HG02870 (cell line): ENCODE results near the gene NTM.

Experiments
- ATAC-seq: cut with Tn5 transposase; IDR thresholded peaks from one replicate; pipeline ENCODE4 v1.9.1; 2021; ENCODE audit warnings: mild to moderate bottlenecking, moderate library complexity; ENCODE audit not compliant: unreplicated experiment

Gene NTM

DNA sequence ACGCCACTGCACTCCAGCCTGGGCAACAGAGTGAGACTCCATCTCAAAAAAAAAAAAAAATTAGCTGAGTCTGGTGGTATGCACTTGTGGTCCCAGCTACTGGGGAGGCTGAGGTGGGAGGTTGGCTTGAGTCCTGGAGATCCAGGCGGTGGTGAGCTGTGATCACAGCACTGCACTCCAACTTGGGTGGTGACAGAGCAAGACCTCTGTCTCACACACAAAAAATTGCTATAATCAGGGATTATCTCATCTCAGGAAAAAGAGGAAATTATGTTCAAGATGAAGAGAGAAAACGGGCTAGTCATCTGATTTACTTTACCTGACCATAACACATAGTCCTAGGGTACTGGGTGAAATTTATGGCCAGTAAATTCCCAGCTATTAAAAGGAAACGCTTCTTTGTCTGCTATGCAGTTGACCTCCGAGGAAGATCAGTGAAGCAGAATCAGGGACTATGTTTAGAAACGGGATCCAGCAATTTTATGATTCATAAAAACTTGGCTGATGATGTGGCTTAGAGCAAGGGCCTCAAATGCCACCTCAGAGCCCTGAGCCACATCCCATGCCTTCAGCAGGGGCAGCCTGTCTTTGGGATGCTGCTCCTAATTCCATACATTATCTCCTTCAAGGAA is 386.2 kb downstream of the NTM start:
- no peak for ATAC-seq

DNA sequence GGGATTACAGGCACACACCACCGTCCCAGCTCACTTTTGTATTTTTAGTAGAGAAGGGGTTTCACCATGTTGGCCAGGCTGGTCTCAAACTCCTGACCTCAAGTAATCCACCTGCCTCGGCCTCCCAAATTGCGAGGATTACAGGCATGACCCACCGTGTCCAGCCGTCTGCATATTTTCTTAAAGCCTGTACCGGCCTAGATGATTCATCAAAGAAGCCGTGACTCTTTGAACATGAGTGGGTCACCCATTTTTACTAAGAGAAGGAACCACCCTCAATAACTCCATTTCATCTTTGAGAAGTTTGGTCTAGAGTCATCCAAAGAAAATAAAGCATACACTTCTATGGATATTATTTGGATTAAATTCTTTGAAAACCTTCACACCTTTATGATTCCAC is 388.3 kb downstream of the NTM start:
- ATAC-seq = no peak

DNA sequence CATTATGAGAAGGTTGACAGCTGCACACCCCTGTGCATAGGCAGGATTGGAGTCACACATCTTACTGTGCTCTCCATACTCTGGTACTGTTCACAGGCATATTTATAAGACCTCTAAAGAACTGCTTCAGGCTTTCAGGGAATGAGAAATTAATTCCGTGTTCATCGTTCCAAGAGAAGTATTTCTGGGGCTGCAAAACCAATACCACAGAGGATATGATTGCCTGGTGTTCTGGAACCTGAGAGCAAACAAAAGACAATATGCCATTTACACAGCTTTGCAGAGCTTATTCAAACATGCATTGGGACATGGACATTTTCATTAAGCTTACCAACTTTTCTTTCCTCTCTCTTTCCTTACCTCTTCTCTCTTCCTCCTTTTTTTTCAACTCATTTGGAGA is 388.7 kb downstream of the NTM start:
- no peak for ATAC-seq

DNA sequence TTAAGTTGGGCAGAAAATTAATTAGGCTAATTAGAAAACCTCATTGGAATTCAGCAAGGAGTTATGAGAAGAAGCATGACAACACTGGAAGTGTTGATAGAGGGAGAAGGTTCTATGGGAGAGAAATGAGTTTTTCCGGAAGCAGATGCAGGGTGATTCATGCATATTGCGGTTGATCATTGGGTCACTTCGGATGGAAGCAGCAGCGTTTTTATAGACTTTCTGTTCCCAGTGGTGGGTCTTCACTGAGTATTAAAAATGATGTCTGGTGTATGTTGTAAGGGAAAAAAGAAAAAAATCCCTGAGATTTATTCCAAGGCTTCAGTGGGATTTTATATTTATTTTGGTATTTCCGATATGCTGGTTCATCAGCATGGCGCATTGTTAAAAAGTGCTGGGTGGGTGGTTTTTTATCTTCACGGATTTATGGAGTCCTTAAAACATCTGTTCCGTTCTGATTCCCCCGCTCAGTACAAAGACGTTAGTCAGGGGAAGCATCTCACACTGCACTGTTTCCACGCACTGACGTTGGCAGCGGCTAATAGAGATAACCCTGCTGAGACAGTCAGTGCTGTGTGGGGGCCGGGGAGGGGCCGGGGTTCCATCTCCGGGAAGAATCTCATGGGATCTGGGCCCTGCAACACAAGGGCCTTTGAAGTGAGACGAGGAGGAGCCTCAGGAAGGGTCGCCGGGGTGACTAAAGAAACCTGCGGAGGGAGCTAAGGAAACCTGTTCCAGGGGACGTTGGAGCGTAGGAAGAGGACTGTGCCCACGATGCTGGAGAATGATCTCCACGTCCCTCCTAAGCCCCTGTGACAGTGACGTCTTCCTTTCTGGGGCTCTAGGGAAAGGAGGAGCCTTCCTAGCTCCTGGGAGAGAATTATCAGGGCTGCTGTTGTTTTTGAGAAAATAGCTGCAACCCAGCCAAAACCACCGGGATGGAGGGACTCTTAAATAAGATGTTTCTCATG is 390.0 kb downstream of the NTM start:
- ATAC-seq = no peak

DNA sequence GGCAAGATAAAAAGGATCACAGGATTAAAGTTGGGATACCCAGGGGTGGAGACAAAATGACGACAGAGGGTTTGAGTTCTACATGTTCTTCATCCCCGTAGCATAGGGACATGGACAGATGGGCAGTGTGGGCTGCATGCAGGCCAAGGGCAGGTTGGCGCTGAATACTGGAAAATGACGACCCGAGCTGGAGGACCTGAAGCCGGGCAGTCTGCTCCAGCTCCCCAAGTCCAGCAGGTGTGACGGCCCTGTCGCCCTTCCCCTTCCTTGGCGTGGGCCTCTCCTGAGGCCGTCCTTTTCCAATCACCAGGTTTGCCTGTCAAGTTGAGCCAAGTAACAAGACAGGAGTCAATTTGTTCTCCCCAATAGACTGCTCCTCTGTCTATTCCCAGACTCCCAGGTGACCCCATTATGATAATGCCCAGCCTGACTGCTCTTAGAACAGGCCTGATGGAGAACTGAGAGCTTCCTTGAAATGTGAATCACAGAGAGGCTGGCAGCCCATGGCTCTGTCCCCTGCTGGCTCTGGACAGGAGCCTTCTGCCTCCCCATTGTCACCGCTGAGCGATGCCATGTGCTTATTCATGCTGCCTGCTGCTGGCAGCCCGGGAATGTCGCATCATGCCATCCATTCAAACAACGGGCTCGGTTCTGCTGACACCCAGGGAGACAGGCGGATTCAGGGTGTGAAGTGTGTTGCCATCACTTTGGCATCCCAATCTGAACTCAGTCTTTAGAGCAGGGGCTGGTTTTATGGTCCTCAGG is 392.1 kb downstream of the NTM start:
- no peak for ATAC-seq

DNA sequence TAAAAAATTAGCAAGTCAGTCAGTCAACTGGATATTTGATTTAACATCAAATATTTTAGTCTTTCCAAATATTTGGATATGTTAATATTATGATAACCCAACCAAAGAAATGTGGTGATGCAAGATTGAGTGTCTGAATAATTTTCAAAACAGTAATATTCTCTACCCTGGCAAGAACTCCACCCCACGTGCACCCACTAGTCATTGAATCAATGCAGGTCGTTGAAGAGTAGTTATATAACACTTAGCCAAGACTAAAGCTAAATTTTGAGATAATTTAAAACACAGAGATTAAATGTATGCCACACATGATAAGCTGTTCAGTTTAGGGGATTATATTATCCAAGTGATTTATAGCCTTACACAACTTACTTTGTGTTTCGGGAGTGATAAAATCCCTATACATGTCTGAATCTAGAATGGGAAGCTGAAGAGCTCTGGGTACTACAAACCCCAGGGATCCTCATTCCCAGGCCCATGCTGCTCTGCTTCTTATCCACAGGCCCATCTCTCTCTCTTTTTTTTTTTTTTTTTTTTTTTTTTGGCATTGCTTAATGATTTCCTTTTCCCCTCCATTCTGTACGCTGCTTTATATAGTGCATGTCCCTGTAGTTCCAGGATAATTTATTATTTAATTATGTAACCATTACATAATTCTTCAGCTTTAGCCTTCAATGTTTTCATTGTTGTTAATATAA is 392.9 kb downstream of the NTM start:
- no peak for ATAC-seq

DNA sequence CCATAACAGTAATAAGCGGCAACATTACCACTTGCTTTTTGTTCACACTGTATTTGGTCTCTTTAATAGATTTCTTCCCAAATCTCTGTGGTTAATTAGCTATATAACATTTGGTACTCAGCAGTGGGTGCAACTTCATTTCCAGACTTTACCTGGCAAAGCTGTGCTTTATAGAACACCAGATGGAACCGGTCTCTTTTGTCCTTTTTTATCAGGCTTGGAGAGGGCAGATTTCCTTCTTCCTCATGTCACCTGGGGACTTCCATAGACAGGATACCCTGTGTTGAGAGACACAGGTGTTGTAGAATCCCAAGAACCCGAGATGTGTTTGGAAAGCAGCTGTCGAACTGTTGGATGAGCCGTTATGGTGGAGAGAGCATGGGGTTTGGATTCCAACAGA is 393.7 kb downstream of the NTM start:
- ATAC-seq = no peak

DNA sequence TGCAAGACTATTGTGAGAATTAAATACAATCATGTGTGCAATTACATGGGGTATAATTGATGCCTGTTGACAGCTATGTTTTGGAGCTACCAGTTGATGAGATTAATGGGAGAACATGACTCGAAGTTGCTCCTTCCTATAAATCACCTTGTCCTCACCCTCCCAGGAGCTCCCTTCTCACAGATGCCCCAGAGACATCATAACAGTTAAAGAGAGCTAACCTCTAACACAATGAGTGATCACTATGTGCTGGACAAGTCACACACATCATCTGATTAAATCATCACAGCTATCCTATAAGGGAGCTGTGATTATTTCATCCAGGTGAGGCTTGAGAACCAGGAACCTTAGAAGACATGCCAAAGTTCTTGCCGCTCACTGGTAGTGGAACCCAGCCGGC is 394.2 kb downstream of the NTM start:
- no peak for ATAC-seq

DNA sequence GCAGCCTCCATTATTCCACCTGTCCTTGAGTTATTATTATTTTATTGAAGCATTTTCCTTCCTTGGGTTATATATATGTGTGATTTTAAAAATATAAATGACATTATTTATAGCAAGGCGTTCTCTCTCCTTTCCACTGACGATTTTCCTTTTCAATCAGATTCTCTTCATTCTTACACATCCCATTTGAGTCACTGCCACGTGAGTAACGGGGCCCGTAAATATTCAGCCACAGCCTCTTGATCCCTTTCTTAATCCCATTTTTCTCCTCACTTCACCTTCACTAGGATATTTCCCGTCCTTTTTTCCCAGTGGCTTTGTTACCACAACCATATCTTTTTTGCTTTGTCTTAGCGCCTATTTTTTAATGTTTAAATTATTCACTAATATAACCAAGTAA is 396.2 kb downstream of the NTM start:
- ATAC-seq = no peak

DNA sequence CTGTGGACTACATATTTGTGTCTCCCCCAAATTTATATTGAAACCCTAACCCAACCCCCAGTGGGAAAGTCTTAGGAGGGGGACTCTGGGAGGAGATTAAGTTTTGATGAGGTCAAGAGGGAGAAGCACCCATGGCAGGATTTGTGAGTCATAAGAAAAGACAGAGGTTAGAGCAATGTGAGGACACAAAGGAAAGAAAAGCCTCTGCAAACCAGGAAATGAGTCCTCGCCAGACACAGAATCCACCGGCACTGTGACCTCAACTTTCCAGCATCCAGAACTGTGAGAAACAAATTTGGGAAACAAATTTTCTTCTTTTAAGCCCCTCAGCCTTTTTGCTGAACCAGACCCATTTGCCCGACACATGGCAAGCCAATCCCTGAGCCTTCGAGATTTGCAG is 397.0 kb downstream of the NTM start:
- no peak for ATAC-seq

DNA sequence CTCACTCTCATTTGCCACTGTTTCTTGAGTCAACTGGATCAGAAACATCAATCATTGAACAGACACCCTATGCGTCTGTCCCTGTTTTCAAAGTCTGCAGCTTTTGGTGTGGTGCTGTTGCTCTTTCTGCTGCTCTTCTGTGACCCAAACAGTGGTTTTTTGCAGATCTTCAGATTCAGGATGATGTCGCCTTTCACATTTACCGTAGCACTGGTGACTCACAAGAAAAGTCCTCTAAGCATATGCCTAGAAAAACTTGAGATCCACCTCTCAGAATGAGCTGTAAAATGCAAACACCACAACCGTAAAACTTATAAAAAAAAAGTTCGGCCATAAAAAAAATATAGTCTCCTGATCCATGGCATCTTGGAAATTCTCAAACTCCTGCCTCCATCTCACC is 400.4 kb downstream of the NTM start:
- no peak for ATAC-seq

DNA sequence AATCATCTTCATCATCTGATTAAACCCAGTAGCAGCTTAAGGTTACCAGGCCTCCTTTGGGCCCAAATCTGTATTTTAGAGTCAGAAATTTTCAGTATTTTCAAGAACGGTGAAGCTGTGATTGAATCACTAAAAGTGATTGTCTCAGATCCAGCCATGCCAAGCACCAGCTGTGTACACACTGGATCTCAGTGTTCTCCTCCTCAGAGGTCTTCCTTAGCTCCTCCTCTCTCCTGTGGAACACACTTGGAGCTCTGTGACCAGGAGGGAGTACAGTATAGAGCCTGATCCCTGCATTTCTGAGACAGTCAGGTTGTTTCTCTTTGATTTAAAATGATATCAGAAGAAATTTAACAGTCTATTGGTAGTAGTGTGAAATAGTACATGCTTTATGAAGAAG is 401.1 kb downstream of the NTM start:
- no peak for ATAC-seq

DNA sequence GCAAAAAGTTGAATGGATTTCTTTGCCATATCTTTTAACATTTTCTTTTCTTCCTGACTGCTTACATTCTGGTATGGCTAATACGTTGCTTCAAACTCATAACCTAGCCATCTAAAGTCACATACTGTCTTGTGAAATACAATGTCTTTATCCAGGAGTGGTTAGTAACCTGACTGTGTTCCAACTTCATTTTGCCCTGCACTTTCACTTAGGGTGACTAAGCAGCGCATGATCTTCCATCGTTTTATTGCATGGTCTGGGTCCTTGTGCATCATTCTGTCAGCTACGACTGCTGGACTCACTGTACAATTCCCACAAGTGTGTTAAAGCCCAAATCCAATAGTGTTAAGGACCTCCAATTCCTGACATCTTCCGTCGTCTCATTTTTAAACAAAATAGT is 403.2 kb downstream of the NTM start:
- no peak for ATAC-seq

DNA sequence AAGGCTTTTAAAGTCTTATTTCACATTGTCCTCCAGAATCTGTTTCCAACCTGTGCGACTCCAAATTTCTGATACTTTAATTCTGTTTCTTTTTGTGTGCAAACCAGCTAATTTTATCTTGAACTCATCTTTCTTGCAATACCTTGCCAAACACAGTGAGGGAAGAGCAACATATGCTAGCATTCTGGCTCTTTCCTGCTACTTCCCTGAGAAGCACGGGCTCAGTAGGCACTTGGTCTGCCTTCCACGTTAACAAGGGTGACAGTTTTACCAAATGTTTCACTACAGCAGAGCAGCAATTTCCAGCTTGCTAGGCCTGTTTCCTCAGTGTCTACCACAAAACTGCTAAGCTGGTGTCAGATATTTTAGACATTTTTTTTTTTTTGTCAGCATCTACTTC is 405.8 kb downstream of the NTM start:
- no peak for ATAC-seq

DNA sequence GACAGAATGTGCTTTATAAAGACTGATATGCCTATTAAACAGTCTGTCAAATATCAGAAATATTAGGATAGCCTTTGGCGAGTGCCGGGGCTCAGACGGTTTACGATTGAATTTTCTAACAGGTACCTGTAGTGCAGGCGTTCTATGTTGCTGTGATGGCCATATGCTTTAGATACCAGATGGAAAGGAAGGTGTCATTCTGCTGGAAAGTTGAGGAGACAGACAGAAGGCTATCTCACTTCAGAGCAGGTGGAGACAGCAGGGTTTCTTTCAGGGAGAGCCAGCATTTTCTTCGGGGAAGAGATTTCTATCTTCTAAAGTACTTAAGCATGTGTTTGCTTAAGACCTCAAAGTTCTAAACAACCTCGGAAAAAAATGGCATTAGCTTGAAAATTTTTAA is 415.4 kb downstream of the NTM start:
- no peak for ATAC-seq

DNA sequence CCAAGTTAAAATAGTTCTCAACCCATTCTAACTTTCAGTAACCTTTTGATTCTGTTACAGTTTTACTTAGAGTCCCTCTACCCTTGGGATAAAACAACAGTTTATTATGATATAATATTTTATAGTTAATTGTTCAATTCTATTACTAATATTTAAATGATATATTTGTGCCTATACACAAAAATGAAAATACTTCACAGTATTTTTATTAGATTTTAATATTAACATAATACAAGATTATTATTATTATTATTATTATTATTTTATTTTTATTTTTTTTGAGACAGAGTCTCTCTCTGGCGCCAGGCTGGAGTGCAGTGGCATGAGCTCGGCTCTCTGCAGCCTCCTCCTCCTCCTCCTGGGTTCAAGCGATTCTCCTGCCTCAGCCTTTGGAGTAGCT is 416.7 kb downstream of the NTM start:
- no peak for ATAC-seq

DNA sequence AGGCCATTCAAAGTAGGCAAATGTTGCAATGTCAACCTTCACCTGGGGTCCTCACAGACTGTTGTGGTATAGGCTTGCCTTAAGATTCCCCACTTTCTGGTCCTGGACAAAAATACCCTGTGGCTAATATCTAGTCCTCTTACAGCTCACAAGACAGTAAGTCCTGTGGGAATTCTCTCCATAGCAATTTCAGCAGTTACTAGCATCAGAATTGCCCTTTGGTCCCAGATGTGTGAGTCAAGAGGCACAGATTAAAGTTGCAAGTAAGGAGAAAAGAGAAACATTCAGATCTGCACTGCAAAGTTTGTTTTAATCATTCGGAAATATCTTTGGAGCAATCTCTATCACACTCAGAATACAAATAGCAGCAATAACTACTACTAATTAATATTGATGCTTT is 420.2 kb downstream of the NTM start:
- ATAC-seq = no peak

DNA sequence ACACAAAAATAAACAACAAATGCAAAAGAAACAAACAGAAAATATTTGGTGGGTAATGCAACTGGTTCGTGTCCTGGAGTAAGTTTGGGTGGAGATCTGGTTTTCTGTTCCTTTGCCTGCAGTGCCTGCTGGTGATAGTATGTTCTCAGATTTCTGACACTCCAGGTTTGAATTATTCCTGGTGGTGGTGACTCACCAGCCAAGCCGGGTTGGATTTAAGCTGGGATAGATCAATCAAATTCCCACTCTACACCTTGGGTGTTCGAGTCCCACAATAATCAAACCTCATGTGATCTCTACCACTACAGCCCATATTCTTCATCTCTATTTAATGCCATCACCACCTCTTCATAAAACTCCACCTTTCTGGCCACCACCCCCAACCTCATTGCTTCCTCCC is 421.8 kb downstream of the NTM start:
- ATAC-seq = no peak

DNA sequence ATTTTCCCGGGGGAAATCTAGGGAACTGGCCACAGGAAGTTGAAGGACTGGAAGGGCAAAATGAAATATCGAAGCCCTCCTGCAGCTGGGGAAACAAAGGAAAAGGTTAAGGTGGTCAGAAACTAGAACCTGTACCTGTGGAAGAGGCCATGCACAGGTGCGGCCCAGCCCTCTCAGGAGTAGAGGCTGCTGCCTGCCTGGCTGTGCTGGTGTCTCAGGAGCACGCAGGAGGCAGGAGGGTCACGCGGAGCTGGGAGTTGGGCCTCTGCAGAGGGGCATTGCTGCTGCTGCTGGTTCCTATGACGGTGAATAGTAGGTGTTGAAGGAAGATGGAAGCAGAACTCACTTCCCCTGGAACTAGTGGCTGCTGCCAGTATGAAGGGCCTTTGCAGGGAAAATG is 425.7 kb downstream of the NTM start:
- ATAC-seq = no peak

DNA sequence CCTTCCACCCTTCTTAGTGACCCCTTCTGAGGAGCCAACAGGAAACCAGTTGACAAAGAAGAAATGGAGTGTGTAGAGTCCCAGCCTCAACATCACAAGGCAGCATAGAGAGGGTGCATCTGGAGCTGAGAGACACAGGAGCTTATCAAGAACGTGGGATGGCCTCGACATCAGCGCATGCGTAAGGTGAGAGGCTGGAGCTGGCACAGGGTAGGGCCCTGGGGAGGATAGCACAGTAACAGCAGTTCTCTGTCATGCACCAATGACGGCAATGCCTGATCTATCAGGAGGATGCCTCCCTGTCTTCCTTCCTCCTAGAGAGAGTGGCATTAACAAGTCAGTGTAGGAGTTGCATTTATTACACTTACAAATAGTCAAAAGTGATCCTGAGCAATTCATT is 426.1 kb downstream of the NTM start:
- ATAC-seq = no peak

DNA sequence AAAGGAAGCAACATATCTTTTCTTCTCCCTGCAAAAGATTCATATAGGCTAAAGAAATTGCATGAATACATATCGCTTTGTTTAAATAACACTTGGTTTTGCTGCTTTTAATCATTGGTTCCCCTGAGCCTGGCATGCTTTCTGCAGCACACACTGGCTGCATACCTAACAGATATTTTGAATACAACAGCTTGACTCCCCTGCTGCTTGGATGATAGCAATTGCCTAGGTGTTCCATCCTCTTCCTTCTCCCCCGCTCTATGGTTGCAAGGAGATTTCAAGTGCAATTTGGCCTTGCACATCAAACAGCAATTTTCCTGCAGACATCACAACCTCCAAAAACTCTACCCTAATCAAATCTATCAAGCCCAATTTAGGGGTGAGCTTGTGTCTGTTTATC is 430.0 kb downstream of the NTM start:
- ATAC-seq = no peak
